Liver (tissue), 2 donors: ENCODE data around the gene ABCC1.

Experiments
- CTCF ChIP-seq: fragments of 150-350 bp; IDR thresholded peaks from 2 replicates; pipeline ENCODE4 v1.5.1; 2017; ENCODE audit warnings: improper control_type of control experiment, low read depth, low read length; ENCODE audit not compliant: missing input control
- MAX ChIP-seq: IDR thresholded peaks from 2 replicates; pipeline ENCODE4 v1.6.1; 2016; ENCODE audit warnings: antibody characterized with exemption
- REST ChIP-seq: IDR thresholded peaks from 2 replicates; pipeline ENCODE4 v1.6.1; 2016; ENCODE audit warnings: antibody characterized with exemption, mild to moderate bottlenecking
- ZBTB33 ChIP-seq: IDR thresholded peaks from 2 replicates; pipeline ENCODE4 v1.6.1; 2016; ENCODE audit warnings: antibody characterized with exemption
- donor health status: healthy.

- no peak for TF ChIP-seq CTCF
- TF ChIP-seq REST, result no peak
- no peak for TF ChIP-seq ZBTB33
- no peak for TF ChIP-seq MAX
These were observed 159.3 kb downstream of the ABCC1 start for GRCh38 chr16:16108759-16109158.
